ENCODE data around the gene SORBS2. TPM values are rescaled to one million over a fixed set of nuclear protein-coding genes. Genes with fewer than 3 reads are reported as not detected.
"Not testable (repeated sequence)": the region's sequence is repeated elsewhere in the genome, so short reads cannot be mapped to it uniquely, and the experiment has no call there.

The SORBS2 gene
- total RNA-seq, 1 experiment from 2014 or later = 3.3 TPM

DNA sequence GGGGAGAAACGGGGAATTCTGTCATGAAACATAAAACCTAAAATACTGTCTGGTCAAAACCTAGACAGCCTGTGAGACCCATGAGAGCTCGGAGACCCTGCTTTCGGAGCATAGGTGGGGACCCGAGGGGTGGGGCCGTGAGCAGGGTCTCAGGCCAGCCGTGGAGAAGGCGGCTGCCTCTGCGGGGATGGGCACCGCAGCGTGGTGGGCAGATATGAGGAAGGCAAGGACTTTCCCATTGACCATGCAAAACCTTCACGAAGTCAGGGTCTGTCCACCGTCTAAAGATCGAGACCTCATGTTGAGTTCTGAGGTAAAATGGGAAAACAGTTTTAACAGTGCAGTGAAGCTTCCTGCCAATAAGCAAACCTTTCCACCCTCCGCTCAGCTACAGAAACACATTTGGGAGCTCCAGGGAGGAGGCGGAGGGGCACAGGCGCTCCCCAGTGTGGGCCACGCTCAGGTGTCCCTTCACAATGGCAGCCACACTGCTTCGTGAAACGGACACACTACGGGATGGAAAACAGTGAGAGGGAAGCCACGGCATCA, 74.4 kb downstream of the SORBS2 start:
- DNase-seq (ENCODE audit: low read depth) = no peak

DNA sequence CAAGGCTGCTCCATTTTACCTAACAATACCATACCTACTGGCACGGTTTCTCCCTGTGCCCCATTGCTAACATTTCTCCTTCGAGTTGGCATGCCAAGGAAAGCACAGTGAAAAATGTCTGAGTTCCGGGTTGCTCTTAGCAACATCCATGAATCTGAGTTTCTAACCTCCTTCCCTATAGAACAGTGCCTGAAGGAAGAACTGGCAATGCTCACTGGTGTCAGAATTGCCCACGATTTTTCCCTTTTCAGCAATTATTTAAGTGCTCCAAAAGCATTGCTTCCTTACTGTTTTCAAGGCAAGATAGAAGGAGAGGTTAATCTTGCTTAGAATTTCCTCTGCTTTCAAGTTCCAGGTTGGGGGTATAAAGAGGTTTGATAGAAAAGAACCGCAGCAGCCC, 75.1 kb downstream of the SORBS2 start:
- DNase-seq (ENCODE audit: low read depth) = no peak

- DNase-seq (ENCODE audit: low read depth) = no peak
Observed at GRCh38 chr4:185735866-185736400, 76.1 kb downstream of the SORBS2 start.

- no peak for DNase-seq (ENCODE audit: low read depth)
Observed at GRCh38 chr4:185734930-185735329, 77.1 kb downstream of the SORBS2 start.

DNA sequence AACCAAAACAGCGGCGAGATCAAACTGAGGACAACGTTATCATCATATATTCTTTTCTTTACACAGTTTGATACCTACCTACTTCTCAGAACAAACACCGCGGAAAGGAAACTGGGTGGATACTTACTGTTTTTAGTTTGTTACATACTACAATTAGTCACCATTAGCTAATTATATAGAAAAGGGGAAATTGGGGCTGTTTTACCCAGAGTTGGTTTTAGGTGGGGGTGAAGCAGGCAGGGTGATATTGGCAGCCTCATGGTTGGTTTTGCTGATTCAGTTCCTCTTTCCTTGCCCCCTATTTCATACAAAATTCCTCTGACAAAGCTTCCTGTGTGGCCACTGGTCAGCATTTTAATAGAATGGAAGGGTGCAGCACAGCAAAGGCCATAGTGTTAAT, 77.8 kb downstream of the SORBS2 start:
- DNase-seq (ENCODE audit: low read depth) = no peak

GRCh38 chr4:185730849-185731608, 81.0 kb downstream of the SORBS2 start:
- no peak for DNase-seq (ENCODE audit: low read depth)

DNA sequence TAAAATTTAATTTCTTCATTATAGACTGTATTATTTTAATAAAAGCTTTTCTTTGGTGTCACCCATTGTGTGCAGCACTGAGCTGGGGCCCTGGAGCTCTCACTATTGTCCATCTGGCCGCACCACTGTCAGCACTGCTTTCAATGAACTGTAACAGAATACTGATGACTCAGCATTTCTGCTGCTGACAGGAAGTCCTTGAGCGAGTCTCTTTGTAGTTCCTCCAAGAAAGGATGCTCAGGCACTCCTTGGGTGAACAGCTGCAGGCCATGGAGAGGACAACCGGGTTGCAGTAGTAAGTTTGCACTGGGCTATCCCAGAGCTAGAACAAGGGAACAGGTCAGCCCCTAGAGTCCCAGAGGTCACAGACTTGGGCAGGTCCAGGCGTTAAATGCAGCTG, 81.6 kb downstream of the SORBS2 start:
- no peak for DNase-seq (ENCODE audit: low read depth)

- DNase-seq (ENCODE audit: low read depth) = no peak
Observed at GRCh38 chr4:185729391-185729804, 82.6 kb downstream of the SORBS2 start.

- DNase-seq (ENCODE audit: low read depth) = no peak
Observed at GRCh38 chr4:185728893-185729292, 83.1 kb downstream of the SORBS2 start.

DNA sequence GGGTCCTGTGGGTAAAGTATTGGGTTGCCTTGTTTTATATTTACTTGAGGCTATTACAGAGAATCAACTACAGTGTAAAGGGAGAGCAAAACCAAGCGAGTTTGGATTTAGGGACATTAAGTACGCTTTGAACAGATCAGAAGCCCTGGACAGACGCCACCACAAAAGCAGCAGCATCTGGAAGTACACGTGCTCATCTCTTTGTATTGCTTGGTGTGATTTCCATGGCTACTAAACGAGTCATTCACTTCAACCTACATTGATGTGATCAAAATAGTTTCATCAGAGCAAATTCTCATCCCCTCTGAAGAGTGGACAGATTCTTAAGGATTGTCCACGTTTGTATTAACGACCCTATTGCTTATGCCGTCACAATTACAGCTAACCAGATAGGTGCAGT, 85.1 kb downstream of the SORBS2 start:
- no peak for DNase-seq (ENCODE audit: low read depth)

DNA sequence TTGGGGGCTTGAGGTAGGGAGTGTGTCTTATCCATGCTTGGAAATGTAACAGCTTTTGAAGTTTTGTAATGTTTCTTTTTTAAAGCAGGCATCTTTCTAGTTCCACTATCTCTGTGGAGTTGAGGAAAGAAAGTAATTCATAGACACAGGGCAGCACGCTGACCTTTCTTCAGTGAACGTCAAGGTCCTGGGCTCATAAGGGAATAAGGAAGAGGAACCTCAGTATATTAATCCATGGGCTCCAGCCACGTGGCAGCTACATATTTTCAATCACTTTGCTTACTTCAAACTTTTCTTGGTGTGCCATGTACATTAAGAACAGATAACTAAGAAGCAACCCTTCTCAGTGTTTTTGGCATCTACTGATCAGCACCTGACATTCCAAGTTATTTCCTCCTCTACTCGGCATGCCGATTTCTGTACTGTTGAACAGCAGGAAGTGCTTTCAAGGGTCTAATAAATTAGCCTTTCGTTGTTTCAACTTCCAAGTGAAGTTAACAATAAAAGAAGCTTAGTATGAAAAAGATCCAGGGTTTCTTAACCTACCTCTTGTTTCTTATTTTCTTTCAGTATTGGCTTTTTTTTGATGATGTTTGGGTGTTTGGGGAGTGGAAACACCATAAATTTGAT, 88.2 kb downstream of the SORBS2 start:
- no peak for DNase-seq (ENCODE audit: low read depth)

DNA sequence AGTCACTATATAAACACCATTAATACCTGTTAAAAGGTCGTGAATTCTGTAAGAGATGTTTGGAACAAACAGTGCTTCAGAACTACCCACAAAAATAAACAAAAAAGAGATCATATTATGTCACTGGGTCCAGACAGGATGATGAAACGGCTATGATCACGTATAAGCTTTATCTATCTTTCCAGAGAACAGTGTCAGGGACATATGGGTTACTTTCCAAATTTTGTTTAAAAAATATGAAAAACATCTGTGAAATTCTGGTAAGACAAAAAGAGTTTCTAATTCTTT, 90.0 kb downstream of the SORBS2 start:
- no peak for DNase-seq (ENCODE audit: low read depth)

DNA sequence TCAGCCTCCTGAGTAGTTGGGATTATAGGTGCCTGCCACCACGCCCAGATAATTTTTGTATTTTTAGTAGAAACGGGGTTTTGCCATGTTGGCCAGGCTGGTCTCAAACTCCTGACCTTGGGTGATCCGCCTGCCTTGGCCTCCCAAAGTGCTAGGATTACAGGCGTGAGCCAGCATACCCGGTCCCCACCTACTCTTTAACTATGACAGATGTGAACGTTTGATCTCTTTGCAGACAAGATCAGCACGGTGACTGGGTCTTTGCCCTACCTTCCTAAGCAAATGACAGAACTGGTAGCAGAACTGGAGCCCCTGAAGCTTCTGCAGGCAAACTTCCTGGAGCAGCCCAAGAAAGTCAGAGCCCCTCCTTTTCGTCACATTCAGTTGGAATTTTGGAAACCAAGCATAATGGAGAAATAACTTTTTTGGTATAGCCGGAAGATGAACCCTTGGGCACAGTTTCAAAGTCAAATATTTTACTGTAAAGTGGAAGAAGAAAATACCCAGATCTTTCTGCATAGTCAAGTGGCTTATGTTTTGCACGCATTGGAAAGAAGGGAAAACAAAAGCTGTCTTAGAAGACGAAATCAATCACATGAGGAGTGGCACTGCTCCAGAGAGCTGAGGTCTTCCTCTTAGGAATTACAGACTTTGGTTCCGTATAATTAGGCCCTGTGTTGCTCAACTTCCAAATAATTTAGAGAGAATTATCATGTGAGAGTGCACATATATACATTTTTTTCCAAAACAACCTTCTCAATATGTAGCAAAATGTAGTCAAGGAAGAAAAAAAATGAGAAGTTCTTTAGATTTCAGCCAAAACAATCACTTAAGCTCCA, 90.6 kb downstream of the SORBS2 start:
- no peak for DNase-seq (ENCODE audit: low read depth)

GRCh38 chr4:185719500-185719858, 92.5 kb downstream of the SORBS2 start:
- no peak for DNase-seq (ENCODE audit: low read depth)

GRCh38 chr4:185718578-185719499, 93.2 kb downstream of the SORBS2 start:
- DNase-seq (ENCODE audit: low read depth) = no peak

- DNase-seq (ENCODE audit: low read depth) = no peak
Observed at GRCh38 chr4:185717377-185717741, 94.6 kb downstream of the SORBS2 start.

GRCh38 chr4:185716577-185717376, 95.2 kb downstream of the SORBS2 start:
- no peak for DNase-seq (ENCODE audit: low read depth)

GRCh38 chr4:185716141-185716551, 95.8 kb downstream of the SORBS2 start:
- no peak for DNase-seq (ENCODE audit: low read depth)

- DNase-seq (ENCODE audit: low read depth) = not testable (repeated sequence)
Observed at GRCh38 chr4:185714524-185714923, 97.5 kb downstream of the SORBS2 start.

- DNase-seq (ENCODE audit: low read depth) = no peak
Observed at GRCh38 chr4:185713731-185714130, 98.3 kb downstream of the SORBS2 start.

Data from Daoy (cell line).